ENCODE measurements around the gene FCF1. TPM values are rescaled to one million over a fixed set of nuclear protein-coding genes. Genes with fewer than 3 reads are reported as not detected.

FCF1 gene
- total RNA-seq, 6 donors from 2014 or later = 11.5 to 40.4 (median 30.0) TPM

- TF ChIP-seq EP300 (IDR thresholded peaks at IDR 0.05) = no peak
- no peaks in the 10 kb centered on the region for H3K9me3 ChIP-seq
- no peaks in the 10 kb centered on the region for H3K4me1 ChIP-seq
- no peak overlapping the region for H3K27ac ChIP-seq
- H3K27me3 ChIP-seq = no peaks in the 10 kb centered on the region
- no peak overlapping the region for H3K4me3 ChIP-seq
- WGBS, 2 donors = 32 to 63% methylated on average over 1 of the region's 1 CpG
- H3K36me3 ChIP-seq = peaks cover 18 to 73% (median 44%) of the 10 kb centered on the region in 4 donors
- DNase-seq (no peak), ATAC-seq (ENCODE audit: low FRiP score in 2 of 2) (no peak)
These were observed 72.2 kb downstream of the FCF1 start for GRCh38 chr14:74785056-74785613.

- ATAC-seq (ENCODE audit: low FRiP score in 2 of 2) = no peak
- 75 to 86% methylated on average over 2 of the region's 2 CpGs for WGBS, 2 donors
- TF ChIP-seq CTCF (IDR thresholded peaks at IDR 0.05) (no peak), EP300 (IDR thresholded peaks at IDR 0.05) (no peak), POLR2A (IDR thresholded peaks at IDR 0.05) (no peak), POLR2AphosphoS5 (IDR thresholded peaks at IDR 0.05) (no peak)
- H3K9me3 ChIP-seq = no peaks in the 10 kb centered on the region
- H3K4me1 ChIP-seq = peaks cover 0 to 9% (median 4%) of the 10 kb centered on the region in 4 donors
- H3K36me3 ChIP-seq = peaks cover 13 to 56% (median 28%) of the 10 kb centered on the region in 4 donors
- H3K4me3 ChIP-seq = no peak overlapping the region
- H3K27ac ChIP-seq = no peak overlapping the region
- no peak for DNase-seq
- no peaks in the 10 kb centered on the region for H3K27me3 ChIP-seq
These were observed 73.9 kb downstream of the FCF1 start for GRCh38 chr14:74786796-74787315.

Small RNA genes within 50 kb of the gene (small RNA-seq; reads per million reads assigned to genes)
- gene RF00409 = 0 reads per million in 4 donors

Other genes starting within 250 kb of the FCF1 start
- 1,000 to 10,000 TPM in 1 of 6 donors, 100 to 1,000 TPM in 5; 351 to 1,281 (median 524) TPM for gene NPC2, start 219.8 kb upstream of the FCF1 start, total RNA-seq
- 10 to 100 TPM; 11.8 to 29.0 (median 22.6) TPM for gene ISCA2, start 219.4 kb upstream of the FCF1 start, total RNA-seq
- gene LTBP2, start 100.9 kb upstream of the FCF1 start, total RNA-seq = 100 to 1,000 TPM in 2 of 6 donors, 10 to 100 TPM in 4; 19.7 to 136 (median 77.6) TPM
- 10 to 100 TPM; 13.5 to 44.0 (median 28.9) TPM for gene AREL1, start 64 bp upstream of the FCF1 start, total RNA-seq
- 10 to 100 TPM; 38.8 to 85.9 (median 45.6) TPM for gene YLPM1, start 50.2 kb downstream of the FCF1 start, total RNA-seq
- gene PROX2, start 163.0 kb downstream of the FCF1 start, total RNA-seq = under 1 TPM in 2 of 6 donors, not detected in 4; 0.07 to 0.11 TPM
- gene DLST, start 168.8 kb downstream of the FCF1 start, total RNA-seq = 10 to 100 TPM; 81.0 to 95.3 (median 83.1) TPM
- gene RPS6KL1, start 210.1 kb downstream of the FCF1 start, total RNA-seq = 10 to 100 TPM in 2 of 6 donors, 1 to 10 TPM in 4; 3.4 to 29.3 (median 7.3) TPM
- 10 to 100 TPM in 2 of 6 donors, 1 to 10 TPM in 3, under 1 TPM in 1; 0.89 to 21.3 (median 5.0) TPM for gene PGF, start 242.5 kb downstream of the FCF1 start, total RNA-seq